ENCODE measurements around the gene PNCK. TPM values are rescaled to one million over a fixed set of nuclear protein-coding genes. Genes with fewer than 3 reads are reported as not detected.

Gene PNCK
- total and polyA plus RNA-seq, 2 experiments from 2014 or later: 3.5 to 11.9 TPM

DNA sequence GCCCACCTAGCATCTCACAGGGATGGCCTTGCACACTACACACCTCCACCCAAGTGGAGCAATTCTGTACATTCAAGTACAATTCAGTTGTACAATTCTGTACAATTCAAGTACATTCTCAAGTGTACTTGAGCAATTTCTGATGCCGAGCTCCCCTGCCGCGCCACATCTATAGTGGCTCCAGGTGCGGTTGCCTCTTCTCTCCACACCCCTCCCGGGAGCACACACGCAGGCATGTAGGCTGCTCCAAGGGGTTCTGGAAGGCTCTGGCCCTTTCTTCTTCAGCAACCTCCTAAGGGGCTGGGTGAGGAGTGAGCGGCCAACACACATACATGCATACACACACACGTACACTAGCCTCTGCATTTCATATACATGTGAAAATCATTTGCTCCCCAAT lies 45.5 kb downstream of the PNCK start:
- Histone ChIP-seq H3K4me2 (no peak overlapping the region), H3K4me1 (ENCODE audit: insufficient read depth) (no peaks in the 10 kb centered on the region), H3K36me3 (ENCODE audit: insufficient read depth) (no peaks in the 10 kb centered on the region), H2AFZ (no peak overlapping the region), H3K9me2 (ENCODE audit: insufficient read depth) (no peaks in the 10 kb centered on the region), H3K4me3 (no peak overlapping the region), H4K20me1 (replicated peaks; ENCODE audit: insufficient read depth) (no peaks in the 10 kb centered on the region), H3K79me2 (replicated peaks; ENCODE audit: insufficient read depth) (no peaks in the 10 kb centered on the region), H3K27ac (ENCODE audit: low read depth) (no peak overlapping the region), H3F3A (replicated peaks; ENCODE audit: low read depth) (no peaks in the 10 kb centered on the region), H3K27me3 (ENCODE audit: insufficient read depth) (no peaks in the 10 kb centered on the region)
- no peak overlapping the region for H3K27ac Mint-ChIP-seq
- no peak for DNase-seq (ENCODE audit: low spot score)
- H3K36me3 Mint-ChIP-seq (ENCODE audit: low read depth): no peaks in the 10 kb centered on the region
- peaks cover 1% of the 10 kb centered on the region for H3K27me3 Mint-ChIP-seq (ENCODE audit: insufficient read depth, low read depth, poor library complexity)
- no peaks in the 10 kb centered on the region; the same call in 2 of the 3 replicates for H3K4me1 Mint-ChIP-seq
- TF ChIP-seq NANOG (IDR thresholded peaks at IDR 0.05; ENCODE audit: borderline replicate concordance) (no peak), JUNB (IDR thresholded peaks at IDR 0.05; ENCODE audit: unreplicated experiment) (no peak), POLR2AphosphoS5 (IDR thresholded peaks at IDR 0.05; ENCODE audit: low read depth) (no peak), CREB1 (CRISPR knock-in tag; IDR thresholded peaks at IDR 0.05; ENCODE audit: low read depth) (no peak), EZH2phosphoT487 (IDR thresholded peaks at IDR 0.05; ENCODE audit: unreplicated experiment) (no peak), ZNF331 (CRISPR knock-in tag; IDR thresholded peaks at IDR 0.05; ENCODE audit: low read depth) (no peak), EZH2 (IDR thresholded peaks at IDR 0.05; ENCODE audit: low read depth, unreplicated experiment) (no peak), ZNF114 (CRISPR knock-in tag; IDR thresholded peaks at IDR 0.05) (no peak), STAT1 (IDR thresholded peaks at IDR 0.05; ENCODE audit: unreplicated experiment) (no peak)
- TF ChIP-seq, protein P1, sequence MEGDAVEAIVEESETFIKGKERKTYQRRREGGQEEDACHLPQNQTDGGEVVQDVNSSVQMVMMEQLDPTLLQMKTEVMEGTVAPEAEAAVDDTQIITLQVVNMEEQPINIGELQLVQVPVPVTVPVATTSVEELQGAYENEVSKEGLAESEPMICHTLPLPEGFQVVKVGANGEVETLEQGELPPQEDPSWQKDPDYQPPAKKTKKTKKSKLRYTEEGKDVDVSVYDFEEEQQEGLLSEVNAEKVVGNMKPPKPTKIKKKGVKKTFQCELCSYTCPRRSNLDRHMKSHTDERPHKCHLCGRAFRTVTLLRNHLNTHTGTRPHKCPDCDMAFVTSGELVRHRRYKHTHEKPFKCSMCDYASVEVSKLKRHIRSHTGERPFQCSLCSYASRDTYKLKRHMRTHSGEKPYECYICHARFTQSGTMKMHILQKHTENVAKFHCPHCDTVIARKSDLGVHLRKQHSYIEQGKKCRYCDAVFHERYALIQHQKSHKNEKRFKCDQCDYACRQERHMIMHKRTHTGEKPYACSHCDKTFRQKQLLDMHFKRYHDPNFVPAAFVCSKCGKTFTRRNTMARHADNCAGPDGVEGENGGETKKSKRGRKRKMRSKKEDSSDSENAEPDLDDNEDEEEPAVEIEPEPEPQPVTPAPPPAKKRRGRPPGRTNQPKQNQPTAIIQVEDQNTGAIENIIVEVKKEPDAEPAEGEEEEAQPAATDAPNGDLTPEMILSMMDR (conservative IDR thresholded peaks at IDR 0.05; ENCODE audit: low read depth in 2 of 2): no peak
- TF ChIP-seq, protein P2, sequence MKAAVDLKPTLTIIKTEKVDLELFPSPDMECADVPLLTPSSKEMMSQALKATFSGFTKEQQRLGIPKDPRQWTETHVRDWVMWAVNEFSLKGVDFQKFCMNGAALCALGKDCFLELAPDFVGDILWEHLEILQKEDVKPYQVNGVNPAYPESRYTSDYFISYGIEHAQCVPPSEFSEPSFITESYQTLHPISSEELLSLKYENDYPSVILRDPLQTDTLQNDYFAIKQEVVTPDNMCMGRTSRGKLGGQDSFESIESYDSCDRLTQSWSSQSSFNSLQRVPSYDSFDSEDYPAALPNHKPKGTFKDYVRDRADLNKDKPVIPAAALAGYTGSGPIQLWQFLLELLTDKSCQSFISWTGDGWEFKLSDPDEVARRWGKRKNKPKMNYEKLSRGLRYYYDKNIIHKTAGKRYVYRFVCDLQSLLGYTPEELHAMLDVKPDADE (IDR thresholded peaks at IDR 0.05): no peak
- TF ChIP-seq, protein P3, sequence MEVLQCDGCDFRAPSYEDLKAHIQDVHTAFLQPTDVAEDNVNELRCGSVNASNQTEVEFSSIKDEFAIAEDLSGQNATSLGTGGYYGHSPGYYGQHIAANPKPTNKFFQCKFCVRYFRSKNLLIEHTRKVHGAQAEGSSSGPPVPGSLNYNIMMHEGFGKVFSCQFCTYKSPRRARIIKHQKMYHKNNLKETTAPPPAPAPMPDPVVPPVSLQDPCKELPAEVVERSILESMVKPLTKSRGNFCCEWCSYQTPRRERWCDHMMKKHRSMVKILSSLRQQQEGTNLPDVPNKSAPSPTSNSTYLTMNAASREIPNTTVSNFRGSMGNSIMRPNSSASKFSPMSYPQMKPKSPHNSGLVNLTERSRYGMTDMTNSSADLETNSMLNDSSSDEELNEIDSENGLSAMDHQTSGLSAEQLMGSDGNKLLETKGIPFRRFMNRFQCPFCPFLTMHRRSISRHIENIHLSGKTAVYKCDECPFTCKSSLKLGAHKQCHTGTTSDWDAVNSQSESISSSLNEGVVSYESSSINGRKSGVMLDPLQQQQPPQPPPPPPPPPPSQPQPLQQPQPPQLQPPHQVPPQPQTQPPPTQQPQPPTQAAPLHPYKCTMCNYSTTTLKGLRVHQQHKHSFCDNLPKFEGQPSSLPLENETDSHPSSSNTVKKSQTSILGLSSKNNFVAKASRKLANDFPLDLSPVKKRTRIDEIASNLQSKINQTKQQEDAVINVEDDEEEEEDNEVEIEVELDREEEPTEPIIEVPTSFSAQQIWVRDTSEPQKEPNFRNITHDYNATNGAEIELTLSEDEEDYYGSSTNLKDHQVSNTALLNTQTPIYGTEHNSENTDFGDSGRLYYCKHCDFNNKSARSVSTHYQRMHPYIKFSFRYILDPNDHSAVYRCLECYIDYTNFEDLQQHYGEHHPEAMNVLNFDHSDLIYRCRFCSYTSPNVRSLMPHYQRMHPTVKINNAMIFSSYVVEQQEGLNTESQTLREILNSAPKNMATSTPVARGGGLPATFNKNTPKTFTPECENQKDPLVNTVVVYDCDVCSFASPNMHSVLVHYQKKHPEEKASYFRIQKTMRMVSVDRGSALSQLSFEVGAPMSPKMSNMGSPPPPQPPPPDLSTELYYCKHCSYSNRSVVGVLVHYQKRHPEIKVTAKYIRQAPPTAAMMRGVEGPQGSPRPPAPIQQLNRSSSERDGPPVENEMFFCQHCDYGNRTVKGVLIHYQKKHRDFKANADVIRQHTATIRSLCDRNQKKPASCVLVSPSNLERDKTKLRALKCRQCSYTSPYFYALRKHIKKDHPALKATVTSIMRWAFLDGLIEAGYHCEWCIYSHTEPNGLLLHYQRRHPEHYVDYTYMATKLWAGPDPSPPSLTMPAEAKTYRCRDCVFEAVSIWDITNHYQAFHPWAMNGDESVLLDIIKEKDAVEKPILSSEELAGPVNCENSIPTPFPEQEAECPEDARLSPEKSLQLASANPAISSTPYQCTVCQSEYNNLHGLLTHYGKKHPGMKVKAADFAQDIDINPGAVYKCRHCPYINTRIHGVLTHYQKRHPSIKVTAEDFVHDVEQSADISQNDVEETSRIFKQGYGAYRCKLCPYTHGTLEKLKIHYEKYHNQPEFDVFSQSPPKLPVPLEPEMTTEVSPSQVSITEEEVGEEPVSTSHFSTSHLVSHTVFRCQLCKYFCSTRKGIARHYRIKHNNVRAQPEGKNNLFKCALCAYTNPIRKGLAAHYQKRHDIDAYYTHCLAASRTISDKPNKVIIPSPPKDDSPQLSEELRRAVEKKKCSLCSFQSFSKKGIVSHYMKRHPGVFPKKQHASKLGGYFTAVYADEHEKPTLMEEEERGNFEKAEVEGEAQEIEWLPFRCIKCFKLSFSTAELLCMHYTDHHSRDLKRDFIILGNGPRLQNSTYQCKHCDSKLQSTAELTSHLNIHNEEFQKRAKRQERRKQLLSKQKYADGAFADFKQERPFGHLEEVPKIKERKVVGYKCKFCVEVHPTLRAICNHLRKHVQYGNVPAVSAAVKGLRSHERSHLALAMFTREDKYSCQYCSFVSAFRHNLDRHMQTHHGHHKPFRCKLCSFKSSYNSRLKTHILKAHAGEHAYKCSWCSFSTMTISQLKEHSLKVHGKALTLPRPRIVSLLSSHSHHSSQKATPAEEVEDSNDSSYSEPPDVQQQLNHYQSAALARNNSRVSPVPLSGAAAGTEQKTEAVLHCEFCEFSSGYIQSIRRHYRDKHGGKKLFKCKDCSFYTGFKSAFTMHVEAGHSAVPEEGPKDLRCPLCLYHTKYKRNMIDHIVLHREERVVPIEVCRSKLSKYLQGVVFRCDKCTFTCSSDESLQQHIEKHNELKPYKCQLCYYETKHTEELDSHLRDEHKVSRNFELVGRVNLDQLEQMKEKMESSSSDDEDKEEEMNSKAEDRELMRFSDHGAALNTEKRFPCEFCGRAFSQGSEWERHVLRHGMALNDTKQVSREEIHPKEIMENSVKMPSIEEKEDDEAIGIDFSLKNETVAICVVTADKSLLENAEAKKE (CRISPR knock-in tag; IDR thresholded peaks at IDR 0.05): no peak
- TF ChIP-seq, protein P4, sequence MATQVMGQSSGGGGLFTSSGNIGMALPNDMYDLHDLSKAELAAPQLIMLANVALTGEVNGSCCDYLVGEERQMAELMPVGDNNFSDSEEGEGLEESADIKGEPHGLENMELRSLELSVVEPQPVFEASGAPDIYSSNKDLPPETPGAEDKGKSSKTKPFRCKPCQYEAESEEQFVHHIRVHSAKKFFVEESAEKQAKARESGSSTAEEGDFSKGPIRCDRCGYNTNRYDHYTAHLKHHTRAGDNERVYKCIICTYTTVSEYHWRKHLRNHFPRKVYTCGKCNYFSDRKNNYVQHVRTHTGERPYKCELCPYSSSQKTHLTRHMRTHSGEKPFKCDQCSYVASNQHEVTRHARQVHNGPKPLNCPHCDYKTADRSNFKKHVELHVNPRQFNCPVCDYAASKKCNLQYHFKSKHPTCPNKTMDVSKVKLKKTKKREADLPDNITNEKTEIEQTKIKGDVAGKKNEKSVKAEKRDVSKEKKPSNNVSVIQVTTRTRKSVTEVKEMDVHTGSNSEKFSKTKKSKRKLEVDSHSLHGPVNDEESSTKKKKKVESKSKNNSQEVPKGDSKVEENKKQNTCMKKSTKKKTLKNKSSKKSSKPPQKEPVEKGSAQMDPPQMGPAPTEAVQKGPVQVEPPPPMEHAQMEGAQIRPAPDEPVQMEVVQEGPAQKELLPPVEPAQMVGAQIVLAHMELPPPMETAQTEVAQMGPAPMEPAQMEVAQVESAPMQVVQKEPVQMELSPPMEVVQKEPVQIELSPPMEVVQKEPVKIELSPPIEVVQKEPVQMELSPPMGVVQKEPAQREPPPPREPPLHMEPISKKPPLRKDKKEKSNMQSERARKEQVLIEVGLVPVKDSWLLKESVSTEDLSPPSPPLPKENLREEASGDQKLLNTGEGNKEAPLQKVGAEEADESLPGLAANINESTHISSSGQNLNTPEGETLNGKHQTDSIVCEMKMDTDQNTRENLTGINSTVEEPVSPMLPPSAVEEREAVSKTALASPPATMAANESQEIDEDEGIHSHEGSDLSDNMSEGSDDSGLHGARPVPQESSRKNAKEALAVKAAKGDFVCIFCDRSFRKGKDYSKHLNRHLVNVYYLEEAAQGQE (IDR thresholded peaks at IDR 0.05; ENCODE audit: unreplicated experiment): no peak
- ATAC-seq: no peak
- no peaks in the 10 kb centered on the region for H3K9me3 Mint-ChIP-seq
- H3K4me3 Mint-ChIP-seq: no peak overlapping the region

Data from GM23338 (cell line).